IMR-90 (cell line): ENCODE data around the gene KCNJ8. TPM values are rescaled to one million over a fixed set of nuclear protein-coding genes. Genes with fewer than 3 reads are reported as not detected.

Experiments
- ATAC-seq: fragments of 200-7000 bp; cut with Tn5 transposase; 2 replicates; pipeline ENCODE4 v1.9.1; 2020; ENCODE audit warnings: low read depth, mild to moderate bottlenecking, moderate library complexity
- BruUV-seq: library from RNA; stranded (reverse); fragments of 400-500 nt; replicated peaks from 2 replicates; lab custom pipeline; 2021; lab: Mats Ljungman, UMichigan
- CTCF ChIA-PET: fragments of 300-600 bp; formaldehyde crosslinking; extraction: SDS; loops from one replicate; lab custom pipeline; 2021; ENCODE audit warnings: antibody characterized with exemption; lab: Yijun Ruan, JAX
- POLR2A ChIA-PET: fragments of 300-600 bp; sonication (Branson Sonifier 250); formaldehyde crosslinking; loops from one replicate; lab custom pipeline; 2022; ENCODE audit warnings: antibody characterized with exemption; ENCODE audit not compliant: unreplicated experiment; lab: Charles Lee
- DNase-seq: peaks from one replicate; pipeline ENCODE4 v3.0.0; 2013
- H2AFZ ChIP-seq: replicated peaks from 2 replicates; pipeline ENCODE3; 2013; ENCODE audit warnings: low read length, mild to moderate bottlenecking; ENCODE audit not compliant: poor library complexity
- H2AK5ac ChIP-seq: 2 replicates; pipeline ENCODE4 v1.6.1; 2013; ENCODE audit warnings: low read depth, low read length, inconsistent platforms
- H2AK9ac ChIP-seq: replicated peaks from 2 replicates; pipeline ENCODE3; 2013; ENCODE audit warnings: mild to moderate bottlenecking, low read depth, low read length, moderate library complexity; ENCODE audit not compliant: poor library complexity
- H2BK120ac ChIP-seq: 2 replicates; pipeline ENCODE4 v1.6.1; 2013; ENCODE audit warnings: low read depth, low read length, inconsistent platforms
- H2BK15ac ChIP-seq: 3 replicates; pipeline ENCODE4 v1.6.1; 2013; ENCODE audit warnings: low read depth, low read length, inconsistent platforms
- H2BK20ac ChIP-seq: 2 replicates; pipeline ENCODE4 v1.6.1; 2013; ENCODE audit warnings: low read depth, mild to moderate bottlenecking, inconsistent platforms, low read length, moderate library complexity
- H2BK5ac ChIP-seq: 2 replicates; pipeline ENCODE4 v1.6.1; 2013; ENCODE audit warnings: mild to moderate bottlenecking, low read depth, low read length, inconsistent platforms; ENCODE audit not compliant: poor library complexity, severe bottlenecking
- H3K14ac ChIP-seq: replicated peaks from 2 replicates; pipeline ENCODE4 v1.6.1; 2013; ENCODE audit warnings: low read depth, low read length, inconsistent platforms
- H3K18ac ChIP-seq: 2 replicates; pipeline ENCODE4 v1.6.1; 2013; ENCODE audit warnings: low read depth, low read length, control low read depth
- H3K23ac ChIP-seq: 2 replicates; pipeline ENCODE4 v1.6.1; 2013; ENCODE audit warnings: low read depth, low read length, inconsistent platforms
- H3K27ac ChIP-seq: 2 replicates; pipeline ENCODE4 v1.5.1; 2013; ENCODE audit warnings: mild to moderate bottlenecking, control low read depth, low read length; ENCODE audit not compliant: insufficient read depth
- H3K27me3 ChIP-seq: 2 replicates; pipeline ENCODE4 v1.6.1; 2013; ENCODE audit warnings: low read length; ENCODE audit not compliant: control insufficient read depth, insufficient read depth
- H3K36me3 ChIP-seq: 2 replicates; pipeline ENCODE4 v1.6.1; 2013; ENCODE audit warnings: low read length, mixed read lengths; ENCODE audit not compliant: control insufficient read depth, insufficient read depth
- H3K4ac ChIP-seq: 2 replicates; pipeline ENCODE4 v1.6.1; 2013; ENCODE audit warnings: low read depth, low read length, inconsistent platforms
- H3K4me1 ChIP-seq: 2 replicates; pipeline ENCODE4 v1.6.1; 2013; ENCODE audit warnings: low read length, mixed read lengths; ENCODE audit not compliant: control insufficient read depth, insufficient read depth
- H3K4me2 ChIP-seq: 2 replicates; pipeline ENCODE4 v1.6.1; 2013; ENCODE audit warnings: low read depth, mild to moderate bottlenecking, control low read depth, low read length, moderate library complexity
- H3K4me3 ChIP-seq: 2 replicates; pipeline ENCODE4 v1.5.1; 2013; ENCODE audit warnings: low read depth, mild to moderate bottlenecking, control low read depth, low read length, moderate library complexity; ENCODE audit not compliant: insufficient read depth
- H3K56ac ChIP-seq: 2 replicates; pipeline ENCODE4 v1.6.1; 2013; ENCODE audit warnings: low read length, inconsistent platforms; ENCODE audit not compliant: insufficient read depth; ENCODE audit errors: extremely low read depth
- H3K79me1 ChIP-seq, 2 experiments: 2 replicates each; pipeline ENCODE4 v1.6.1; 2013; ENCODE audit warnings: low read length in 2 of 2, inconsistent platforms in 1 of 2, low read depth in 1 of 2
- H3K9ac ChIP-seq: 2 replicates; pipeline ENCODE4 v1.6.1; 2013; ENCODE audit warnings: low read depth, low read length, control low read depth
- H3K9me1 ChIP-seq: 2 replicates; pipeline ENCODE4 v1.6.1; 2013; ENCODE audit warnings: low read length, inconsistent platforms; ENCODE audit not compliant: insufficient read depth
- H3K9me3 ChIP-seq: 2 replicates; pipeline ENCODE4 v1.6.1; 2013; ENCODE audit warnings: low read length; ENCODE audit not compliant: control insufficient read depth, insufficient read depth
- H4K20me1 ChIP-seq: 2 replicates; pipeline ENCODE4 v1.6.1; 2013; ENCODE audit warnings: low read length, inconsistent platforms; ENCODE audit not compliant: insufficient read depth
- H4K5ac ChIP-seq: 2 replicates; pipeline ENCODE4 v1.6.1; 2013; ENCODE audit warnings: mild to moderate bottlenecking, low read depth, low read length, control low read depth
- H4K8ac ChIP-seq, 2 experiments: 2 replicates each; pipeline ENCODE4 v1.6.1; 2013; ENCODE audit warnings: low read depth in 2 of 2, low read length in 2 of 2, control low read depth in 1 of 2, inconsistent platforms in 1 of 2
- H4K91ac ChIP-seq: 2 replicates; pipeline ENCODE4 v1.6.1; 2013; ENCODE audit warnings: low read depth, low read length, inconsistent platforms; ENCODE audit not compliant: insufficient read depth
- CHD1 ChIP-seq: IDR thresholded peaks from 2 replicates; pipeline ENCODE4 v1.6.1; 2012; ENCODE audit warnings: low read depth, low read length, improper control_type of control experiment
- FOS ChIP-seq: fragments of 150-350 bp; IDR thresholded peaks from 2 replicates; pipeline ENCODE4 v1.6.1; 2016; ENCODE audit warnings: low read depth, low read length
- NFE2L2 ChIP-seq: fragments of 150-350 bp; IDR thresholded peaks from 2 replicates; pipeline ENCODE4 v1.6.1; 2016; ENCODE audit warnings: low read depth, mild to moderate bottlenecking, low read length
- POLR2A ChIP-seq: IDR thresholded peaks from 2 replicates; pipeline ENCODE4 v1.6.1; 2012; ENCODE audit warnings: mild to moderate bottlenecking, low read depth, low read length
- RFX5 ChIP-seq: IDR thresholded peaks from 2 replicates; pipeline ENCODE4 v1.8.0; 2012; ENCODE audit warnings: low read depth, mild to moderate bottlenecking, low read length, moderate library complexity
- SMC3 ChIP-seq: fragments of 150-350 bp; IDR thresholded peaks from 2 replicates; pipeline ENCODE4 v1.6.1; 2016; ENCODE audit warnings: low read depth, mild to moderate bottlenecking, antibody characterized with exemption, low read length, moderate library complexity
- WGBS, 2 experiments: methylation state at CpG; one replicate each; pipeline versions ENCODE4 v1.1.5 to v1.1.7; 2013; ENCODE audit warnings: missing lambda C conversion rate in 2 of 2; ENCODE audit not compliant: insufficient read length in 1 of 2; ENCODE audit errors: extremely low coverage in 2 of 2; 5-methylcytosine and 5-hydroxymethylcytosine counted together
- dilution Hi-C: fragments of 300-500 bp; cut with HindIII; formaldehyde crosslinking; loops from one replicate; pipeline ENCODE4 v1.14.3; 2018; ENCODE audit warnings: low sequenced_read_pairs; ENCODE audit not compliant: unreplicated experiment
- in situ Hi-C: fragments of 300-500 bp; cut with MboI; formaldehyde crosslinking; loops from 3 replicates; pipeline ENCODE4 v1.14.3; 2019; ENCODE audit warnings: low sequenced_read_pairs, inconsistent platforms, mixed read lengths
- intact Hi-C: fragments of 100-400 bp; cut with micrococcal nuclease; formaldehyde crosslinking; loops from 2 replicates; pipeline ENCODE4 v1.10.0; 2022
- polyA plus RNA-seq, 3 experiments: library from polyadenylated mRNA; depleted of rRNA; stranded (reverse); fragments of >200 nt; gene quantifications; 2 replicates each; pipeline ENCODE4 v1.2.3, GENCODE V29; 2012; ENCODE audit warnings: low replicate concordance in 1 of 3
- total RNA-seq: library from RNA; depleted of rRNA; stranded (reverse); fragments of >200 nt; gene quantifications from 2 replicates; pipeline ENCODE4 v1.2.3, GENCODE V29; 2012

KCNJ8 gene
- total and polyA plus RNA-seq, 2 of the 4 experiments (the other 2 are of a cell fraction): 8.0 to 15.8 TPM

- Histone ChIP-seq H4K5ac (no peak overlapping the region), H3K9me1 (no peaks in the 10 kb centered on the region), H3K4me3 (no peak overlapping the region), H3K9ac (no peak overlapping the region), H2AK5ac (no peak overlapping the region), H3K79me1 (no peaks in the 10 kb centered on the region), H3K56ac (no peak overlapping the region), H2BK5ac (no peak overlapping the region), H4K8ac (no peak overlapping the region), H3K14ac (no peak overlapping the region), H3K4me1 (no peaks in the 10 kb centered on the region), H3K27me3 (no peaks in the 10 kb centered on the region), H3K36me3 (no peaks in the 10 kb centered on the region), H2BK20ac (no peak overlapping the region), H3K9me3 (no peaks in the 10 kb centered on the region), H2AFZ (no peak overlapping the region), H3K4ac (no peak overlapping the region), H3K18ac (no peak overlapping the region), H2BK120ac (no peak overlapping the region), H4K91ac (no peak overlapping the region), H2BK15ac (no peak overlapping the region), H3K23ac (no peak overlapping the region), H3K27ac (no peak overlapping the region), H4K20me1 (no peaks in the 10 kb centered on the region), H2AK9ac (no peak overlapping the region), H3K4me2 (no peak overlapping the region)
- no TSS peak for BruUV-seq
- in situ Hi-C loops: no loop called here
- DNase-seq (no peak), ATAC-seq (no peak)
- dilution Hi-C loops: no loop called here
- no peak for TF ChIP-seq POLR2A
- TF ChIP-seq RFX5: no peak
- no peak for TF ChIP-seq CHD1
- no peak for TF ChIP-seq FOS
- TF ChIP-seq SMC3: no peak
- no peak for TF ChIP-seq NFE2L2
- ChIA-PET POLR2A (no interaction called here), CTCF (interaction anchor here (0.6 kb wide), 1 partner anchor 10 kb away, joined by 5 read pairs; no protein-coding TSS in a partner anchor)
- intact Hi-C loops: no loop called here
- no CpG with 5 or more reads among the region's 3 CpGs for WGBS, 2 experiments
Observed at GRCh38 chr12:21813751-21814150, 39.2 kb upstream of the KCNJ8 start.
